ENCODE measurements around the gene ERMAP. TPM values are rescaled to one million over a fixed set of nuclear protein-coding genes. Genes with fewer than 3 reads are reported as not detected.
A peak's percentile ranks its signal among the peaks of the same experiment; 100 is the strongest.

ERMAP gene
- total RNA-seq, 2 donors from 2014 or later, result 2.5 to 4.0 TPM

DNA sequence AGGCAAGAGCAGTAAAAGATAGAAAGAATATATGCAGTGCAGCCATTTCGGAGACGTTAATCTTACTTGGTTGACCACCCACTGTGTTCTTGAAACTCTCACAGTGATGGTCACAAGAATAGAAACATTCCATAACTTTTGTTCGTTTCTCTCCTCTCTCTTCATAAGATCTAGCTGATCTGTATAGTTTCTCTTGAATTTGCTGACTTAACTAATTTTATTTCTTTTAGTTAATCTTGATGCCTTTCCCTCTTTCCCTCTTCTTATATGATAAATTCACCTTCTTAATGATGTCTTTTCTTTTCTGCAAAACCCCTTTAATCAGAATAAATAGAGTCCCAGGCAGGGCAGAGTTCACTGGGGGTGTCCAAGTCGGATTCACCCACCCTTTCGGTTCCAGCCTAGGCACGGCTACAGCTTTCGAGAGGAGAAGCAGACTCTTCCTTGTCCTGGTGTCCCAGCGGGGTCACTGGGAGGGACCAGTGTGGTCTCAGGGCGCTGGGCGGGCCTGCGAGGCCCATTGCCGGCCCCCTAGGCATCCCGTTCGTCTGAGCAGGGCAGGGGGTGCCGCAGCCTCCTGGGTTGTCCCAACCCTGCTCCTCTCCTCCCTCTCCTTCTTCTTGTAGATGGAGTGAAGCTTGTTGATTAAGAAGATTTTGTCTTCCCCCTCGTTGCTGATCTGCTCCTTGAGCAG is 69.3 kb downstream of the ERMAP start:
- no peaks in the 10 kb centered on the region for H3K9me3 Mint-ChIP-seq
- ATAC-seq (no peak), DNase-seq (ENCODE audit: low spot score) (no peak)
- no peaks in the 10 kb centered on the region for H3K4me1 Mint-ChIP-seq (ENCODE audit: low read depth in 2 of 2)
- peaks cover 7 to 10% of the 10 kb centered on the region in 2 donors for H3K27me3 Mint-ChIP-seq
- no peak overlapping the region for H3K27ac Mint-ChIP-seq
- H3K4me3 Mint-ChIP-seq, result no peak overlapping the region
- no peaks in the 10 kb centered on the region for H3K36me3 Mint-ChIP-seq

DNA sequence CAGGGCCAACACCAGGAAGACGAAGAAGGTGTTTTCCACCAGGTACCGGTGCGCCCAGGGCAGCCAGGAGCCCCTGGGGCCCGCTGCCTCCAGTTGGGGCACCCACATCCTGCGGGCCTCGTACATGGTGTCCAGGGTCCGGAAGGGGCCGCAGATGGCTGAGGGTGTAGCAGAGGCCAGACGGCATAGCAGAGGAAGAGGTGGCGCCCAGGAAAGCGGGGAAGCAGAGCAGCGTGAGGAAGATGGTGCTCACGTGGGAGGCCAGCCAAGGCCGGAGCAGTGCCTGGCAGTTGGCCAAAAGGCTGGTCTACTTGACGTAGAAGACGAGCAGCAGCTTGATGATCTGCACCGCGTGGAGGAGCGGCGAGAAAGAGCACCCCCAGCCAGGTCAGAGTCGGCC is 69.9 kb downstream of the ERMAP start:
- peaks cover 9 to 15% of the 10 kb centered on the region in 2 donors for H3K27me3 Mint-ChIP-seq
- H3K36me3 Mint-ChIP-seq, result no peaks in the 10 kb centered on the region
- no peaks in the 10 kb centered on the region for H3K4me1 Mint-ChIP-seq (ENCODE audit: low read depth in 2 of 2)
- no peak overlapping the region for H3K4me3 Mint-ChIP-seq
- H3K27ac Mint-ChIP-seq, result no peak overlapping the region
- DNase-seq (ENCODE audit: low spot score) (no peak), ATAC-seq (peak in 1 of 2 donors; percentile 36)
- no peaks in the 10 kb centered on the region for H3K9me3 Mint-ChIP-seq

DNA sequence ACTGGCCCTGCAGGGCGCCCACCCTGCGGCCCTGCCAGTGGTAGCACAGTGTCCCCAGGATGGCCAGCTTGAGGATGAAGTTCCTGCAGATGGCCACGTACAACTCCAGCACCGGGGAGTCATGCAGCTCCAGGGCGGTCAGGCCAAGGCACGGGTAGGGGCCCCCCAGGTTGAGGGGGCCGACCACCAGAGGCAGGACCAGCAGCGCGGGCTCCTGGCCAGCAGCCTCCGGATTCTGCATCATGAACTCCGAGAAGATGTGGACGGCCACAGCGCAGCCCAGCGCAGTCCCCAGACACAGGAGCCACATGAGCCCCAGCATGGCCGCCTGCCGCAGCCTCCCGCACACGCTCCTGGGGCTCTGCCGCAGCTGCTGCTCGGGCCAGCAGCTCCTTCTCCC is 70.4 kb downstream of the ERMAP start:
- DNase-seq (ENCODE audit: low spot score) (no peak), ATAC-seq (peak in 1 of 2 donors; percentile 24)
- Mint-ChIP-seq H3K4me3 (no peak overlapping the region), H3K9me3 (no peaks in the 10 kb centered on the region), H3K36me3 (no peaks in the 10 kb centered on the region), H3K4me1 (ENCODE audit: low read depth in 2 of 2) (no peaks in the 10 kb centered on the region), H3K27ac (no peak overlapping the region), H3K27me3 (peaks cover 9 to 15% of the 10 kb centered on the region in 2 donors)

DNA sequence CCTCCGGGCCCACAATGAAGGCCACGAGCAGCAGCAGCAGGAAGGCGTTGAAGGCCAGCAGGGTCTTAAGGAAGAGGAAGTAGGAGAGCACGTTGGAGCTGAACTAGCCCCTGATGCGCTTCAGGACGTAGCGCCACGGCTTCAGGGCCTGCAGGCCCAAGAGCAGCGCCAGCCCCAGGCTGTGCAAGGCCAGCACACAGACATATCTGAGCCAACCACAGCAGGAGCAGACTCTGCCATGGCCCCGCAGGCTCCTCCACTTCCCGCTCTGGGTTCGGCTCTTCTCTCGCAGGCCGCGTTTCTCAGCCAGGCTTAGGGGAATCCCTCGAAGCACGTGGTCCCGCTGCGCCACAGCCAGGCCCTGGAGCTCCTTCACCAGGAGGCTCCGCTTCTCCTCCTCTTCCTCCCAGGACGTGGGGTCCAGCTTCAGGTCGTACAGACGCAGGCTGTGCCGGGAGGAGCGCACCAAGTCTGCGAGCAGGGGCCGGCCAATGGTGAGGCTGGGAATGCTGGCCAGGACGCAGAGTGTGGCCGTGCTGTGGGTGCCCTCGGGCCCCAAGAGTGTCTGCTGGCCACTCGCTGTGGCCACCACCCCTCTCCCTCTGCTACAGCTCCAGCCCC is 71.2 kb downstream of the ERMAP start:
- Mint-ChIP-seq H3K4me3 (no peak overlapping the region), H3K27ac (no peak overlapping the region)

DNA sequence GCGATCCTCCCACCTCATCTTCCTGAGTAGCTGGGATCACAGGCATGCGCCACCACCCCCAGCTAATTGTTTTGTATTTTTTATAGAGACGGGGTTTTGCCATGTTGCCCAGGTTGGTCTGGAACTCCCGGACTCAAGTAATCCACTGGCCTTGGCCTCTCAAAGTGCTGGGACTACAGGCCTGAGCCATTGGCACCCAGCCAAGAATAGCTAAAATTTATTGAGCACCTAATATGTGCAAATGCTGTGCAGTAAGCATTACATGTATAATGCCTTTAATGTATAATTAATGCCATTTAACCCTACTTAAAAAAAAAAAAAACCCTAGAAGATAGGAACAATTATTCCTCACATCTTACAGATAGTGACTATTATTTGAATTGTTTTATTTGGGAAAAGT is 72.3 kb downstream of the ERMAP start:
- Mint-ChIP-seq H3K27ac (no peak overlapping the region), H3K9me3 (no peaks in the 10 kb centered on the region), H3K4me1 (ENCODE audit: low read depth in 2 of 2) (no peaks in the 10 kb centered on the region), H3K27me3 (peaks cover 9 to 14% of the 10 kb centered on the region in 2 donors), H3K36me3 (no peaks in the 10 kb centered on the region), H3K4me3 (no peak overlapping the region)
- no peak for ATAC-seq
- DNase-seq (ENCODE audit: low spot score), result no peak

More for the DNA sequence above, 71.2 kb downstream of the ERMAP start:
- H3K9me3 Mint-ChIP-seq, result no peaks in the 10 kb centered on the region
- ATAC-seq (peak in 1 of 2 donors; percentile 35), DNase-seq (ENCODE audit: low spot score) (no peak)
- peaks cover 9 to 15% of the 10 kb centered on the region in 2 donors for H3K27me3 Mint-ChIP-seq
- H3K4me1 Mint-ChIP-seq (ENCODE audit: low read depth in 2 of 2), result no peaks in the 10 kb centered on the region
- H3K36me3 Mint-ChIP-seq, result no peaks in the 10 kb centered on the region

DNA sequence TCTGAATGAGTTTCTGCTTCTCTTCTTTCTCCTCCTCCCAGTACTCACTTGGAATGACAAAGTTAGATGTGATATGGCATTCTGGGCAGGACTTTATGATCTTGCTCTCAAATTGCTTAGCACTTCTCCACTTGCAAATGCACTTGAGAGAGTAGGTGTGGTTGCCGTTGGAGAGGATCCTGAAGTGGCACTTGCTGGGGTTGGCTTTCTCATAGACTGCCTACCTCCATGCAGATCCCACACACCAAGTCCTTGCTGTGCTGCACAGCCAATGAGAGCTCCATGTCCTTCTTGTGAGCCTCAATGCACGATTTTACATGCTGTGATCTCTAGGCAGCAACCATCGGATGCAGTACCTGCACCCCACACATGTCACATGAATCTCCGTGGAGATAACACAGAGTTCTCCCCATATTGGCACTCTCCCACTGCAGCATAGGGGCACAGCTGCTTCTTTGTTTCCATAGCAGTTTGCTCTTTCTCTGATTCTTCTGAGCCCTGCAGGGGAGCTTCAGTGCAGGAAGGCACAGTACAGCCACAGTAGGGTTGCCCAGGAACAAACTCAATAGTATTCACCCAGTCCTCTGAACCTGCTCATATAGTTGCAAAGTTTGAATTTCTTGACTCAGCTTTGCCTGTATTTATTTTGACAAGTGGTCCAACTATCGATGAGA is 74.7 kb downstream of the ERMAP start:
- Mint-ChIP-seq H3K36me3 (no peaks in the 10 kb centered on the region), H3K27me3 (peaks cover 20 to 23% of the 10 kb centered on the region in 2 donors), H3K4me3 (no peak overlapping the region), H3K27ac (no peak overlapping the region), H3K4me1 (ENCODE audit: low read depth in 2 of 2) (no peaks in the 10 kb centered on the region), H3K9me3 (no peaks in the 10 kb centered on the region)
- no peak for DNase-seq (ENCODE audit: low spot score)
- ATAC-seq, result no peak

Other genes starting within 250 kb of the ERMAP start
- 100 to 1,000 TPM in 1 of 2 donors, 10 to 100 TPM in 1; 65.4 to 102 TPM for gene PPIH, start 158.7 kb upstream of the ERMAP start, total RNA-seq
- gene YBX1, start 134.7 kb upstream of the ERMAP start, total RNA-seq, result 100 to 1,000 TPM; 459 to 670 TPM
- gene CLDN19, start 76.9 kb upstream of the ERMAP start, total RNA-seq, result not detected
- 10 to 100 TPM; 35.7 to 52.3 TPM for gene P3H1, start 50.1 kb upstream of the ERMAP start, total RNA-seq
- 1 to 10 TPM; 8.7 to 9.5 TPM for gene C1orf50, start 49.9 kb upstream of the ERMAP start, total RNA-seq
- 1 to 10 TPM in 1 of 2 donors, under 1 TPM in 1; 0.55 to 1.9 TPM for gene TMEM269, start 32.1 kb upstream of the ERMAP start, total RNA-seq
- 10 to 100 TPM in 1 of 2 donors, 1 to 10 TPM in 1; 8.4 to 10.7 TPM for gene SVBP, start 275 bp downstream of the ERMAP start, total RNA-seq
- gene ZNF691, start 29.5 kb downstream of the ERMAP start, total RNA-seq, result 10 to 100 TPM; 10.1 to 14.0 TPM
- gene SLC2A1, start 141.7 kb downstream of the ERMAP start, total RNA-seq, result 100 to 1,000 TPM; 105 to 131 TPM

All from natural killer cell treated with Interleukin-12 subunit alpha and Interleukin-12 subunit beta and Interleukin-15 and Interleukin-18, amount 100 ng/mL, for 72 hours (primary cell).